ENCODE data around the gene SLC25A25. TPM values are rescaled to one million over a fixed set of nuclear protein-coding genes. Genes with fewer than 3 reads are reported as not detected.

Gene SLC25A25
- total and polyA plus RNA-seq, 10 of the 15 experiments (the other 5 are each of a cell fraction or from before 2014, with no cell fraction given): 0.04 to 17.1 (median 12.4) TPM; not detected in 1

- no peaks in the 10 kb centered on the region for H3K27me3 ChIP-seq (replicated peaks in 1 of 2; ENCODE audit: control insufficient read depth in 2 of 2, insufficient read depth in 2 of 2, low read length in 1 of 2)
- intact Hi-C loops (cut with micrococcal nuclease; ENCODE audit: unreplicated experiment): no loop called here
- H3K9me3 ChIP-seq (replicated peaks; ENCODE audit: control insufficient read depth, insufficient read depth, low read length): no peaks in the 10 kb centered on the region
- FAIRE-seq (no peak), DNase-seq (ENCODE audit: low read depth, low spot score) (no peak), ATAC-seq (no peak)
- ChIA-PET RAD21 (ENCODE audit: unreplicated experiment) (no interaction called here), CTCF (interaction anchor here (1.0 to 2.3 kb wide), 5 partner anchors 19 to 409 kb away, joined by 3 to 10 read pairs (median 4); no protein-coding TSS in a partner anchor), SMC1A (ENCODE audit: uncharacterized antibody, unreplicated experiment) (no interaction called here), POLR2A (interaction anchor here (1.0 kb wide), 2 partner anchors 8 to 33 kb away, joined by 3 read pairs; no protein-coding TSS in a partner anchor)
- no peak overlapping the region for H3K4me3 ChIP-seq
- peaks cover 28% of the 10 kb centered on the region for H3K79me2 ChIP-seq (ENCODE audit: control insufficient read depth, insufficient read depth, low read length)
- H2AFZ ChIP-seq (ENCODE audit: control insufficient read depth, low read depth, low read length): no peak overlapping the region
- 91% methylated on average over 19 of the region's 19 CpGs for WGBS (ENCODE audit: insufficient coverage, insufficient replicate concordance, low lambda C conversion rate, missing lambda C conversion rate)
- no peak overlapping the region for H3K9ac ChIP-seq (ENCODE audit: control insufficient read depth, insufficient read depth, low read length)
- peaks cover 3% of the 10 kb centered on the region; the same call in 1 of the 2 replicates for H4K20me1 ChIP-seq (ENCODE audit: control insufficient read depth, insufficient read depth)
- peaks cover 10 to 23% of the 10 kb centered on the region in 2 experiments; a peak in 3 of 4 replicates for H3K36me3 ChIP-seq (ENCODE audit: control insufficient read depth in 2 of 2, insufficient read depth in 2 of 2, low read length in 1 of 2)
- in situ Hi-C loops (cut with MboI): no loop called here
- H3K4me2 ChIP-seq (ENCODE audit: control insufficient read depth, insufficient read depth): no peak overlapping the region
- H3K27ac ChIP-seq (ENCODE audit: control insufficient read depth, insufficient read depth): no peak overlapping the region
- TF ChIP-seq SIX5 (IDR thresholded peaks at IDR 0.05; ENCODE audit: low read depth, low read length, severe bottlenecking): no peak
- no peak for TF ChIP-seq ATF2 (IDR thresholded peaks at IDR 0.05; ENCODE audit: low read length)
- no peak for TF ChIP-seq NFYB (IDR thresholded peaks at IDR 0.05; ENCODE audit: insufficient read depth, low read depth, low read length)
- no peak for TF ChIP-seq SMAD1 (IDR thresholded peaks at IDR 0.05; ENCODE audit: low read depth, partially characterized antibody)
- no peak for TF ChIP-seq NR2F1 (conservative IDR thresholded peaks at IDR 0.05)
- TF ChIP-seq ZNF687 (IDR thresholded peaks at IDR 0.05): no peak
- TF ChIP-seq CREM (IDR thresholded peaks at IDR 0.05; ENCODE audit: low read depth): no peak
- no peak for TF ChIP-seq ZBTB11 (CRISPR knock-in tag; IDR thresholded peaks at IDR 0.05)
- H3K4me1 ChIP-seq (ENCODE audit: control insufficient read depth, insufficient read depth, low read length): peaks cover 25% of the 10 kb centered on the region
- BruUV-seq (replicated peaks): no TSS peak
Measured at GRCh38 chr9:128096616-128097536, 28.8 kb downstream of the SLC25A25 start.

Data from GM12878 (cell line).